GM18511 (cell line): Measurements from ENCODE around the gene RAB37.

Experiments
- ATAC-seq: cut with Tn5 transposase; IDR thresholded peaks from one replicate; pipeline ENCODE4 v1.9.1; 2021; ENCODE audit warnings: mild to moderate bottlenecking, moderate library complexity; ENCODE audit not compliant: unreplicated experiment

RAB37 gene, protein sequence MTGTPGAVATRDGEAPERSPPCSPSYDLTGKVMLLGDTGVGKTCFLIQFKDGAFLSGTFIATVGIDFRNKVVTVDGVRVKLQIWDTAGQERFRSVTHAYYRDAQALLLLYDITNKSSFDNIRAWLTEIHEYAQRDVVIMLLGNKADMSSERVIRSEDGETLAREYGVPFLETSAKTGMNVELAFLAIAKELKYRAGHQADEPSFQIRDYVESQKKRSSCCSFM

DNA sequence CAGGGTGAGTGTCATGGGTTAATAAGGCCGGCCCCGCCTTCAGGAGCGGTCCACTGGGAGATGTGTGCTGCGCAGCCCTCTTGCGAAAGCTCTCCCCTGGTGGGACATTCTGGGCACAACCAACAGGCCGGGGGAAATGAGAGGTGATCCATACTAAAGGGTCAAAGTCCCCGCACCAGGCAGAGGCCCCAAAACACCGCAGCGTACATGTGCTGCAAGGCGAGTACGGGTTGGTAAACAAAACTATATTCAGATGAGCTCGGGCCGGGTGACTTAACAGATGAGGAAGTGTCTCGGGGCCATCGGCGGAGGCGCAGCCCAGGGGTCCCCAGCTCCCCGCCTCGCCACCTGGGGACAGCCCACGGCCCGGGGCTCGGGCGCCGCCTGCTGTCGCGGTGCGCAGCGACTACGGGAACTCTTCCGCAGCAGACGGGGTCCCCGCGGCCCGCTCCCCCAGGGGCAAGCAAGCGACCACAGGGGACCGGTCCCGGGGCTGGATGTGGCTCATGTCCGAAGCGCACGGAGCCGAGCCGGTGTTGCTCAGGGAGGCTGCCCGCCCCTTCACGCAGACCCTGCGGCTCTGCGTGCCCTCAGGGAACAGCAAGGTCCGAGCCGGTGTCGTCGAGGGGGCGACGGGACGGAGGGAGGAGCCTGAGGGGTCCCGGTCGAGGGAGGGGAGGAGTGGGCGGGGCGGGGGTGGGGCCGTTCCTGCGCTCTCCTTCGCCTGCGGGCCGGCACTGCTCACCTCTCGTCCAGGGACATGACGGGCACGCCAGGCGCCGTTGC lies at the start of gene RAB37:
Gene RAB37 (plus strand): TSS at position 744 of the 786 bp plus-strand sequence. CDS start 17 bp downstream, at position 761.
- ATAC-seq, result no peak

DNA sequence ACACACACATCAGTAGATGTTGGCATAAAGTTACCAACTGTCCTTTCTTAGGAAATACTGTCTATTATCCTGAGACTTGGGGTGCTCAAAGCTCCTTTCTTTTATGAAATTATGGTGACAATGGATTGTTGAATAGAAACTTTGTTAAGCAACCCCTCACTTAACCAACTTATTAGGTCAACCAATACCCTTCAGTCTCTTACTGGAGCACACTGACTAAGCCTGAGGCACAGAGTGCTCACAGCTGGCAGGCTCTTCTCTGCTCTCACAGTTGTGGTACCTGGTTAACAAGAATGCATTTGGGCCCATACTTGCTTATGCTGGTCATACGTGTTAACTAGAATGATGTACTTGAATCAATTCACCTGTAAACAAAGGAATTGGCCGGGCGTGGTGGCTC lies 49.2 kb upstream of the RAB37 start:
- ATAC-seq, result no peak

DNA sequence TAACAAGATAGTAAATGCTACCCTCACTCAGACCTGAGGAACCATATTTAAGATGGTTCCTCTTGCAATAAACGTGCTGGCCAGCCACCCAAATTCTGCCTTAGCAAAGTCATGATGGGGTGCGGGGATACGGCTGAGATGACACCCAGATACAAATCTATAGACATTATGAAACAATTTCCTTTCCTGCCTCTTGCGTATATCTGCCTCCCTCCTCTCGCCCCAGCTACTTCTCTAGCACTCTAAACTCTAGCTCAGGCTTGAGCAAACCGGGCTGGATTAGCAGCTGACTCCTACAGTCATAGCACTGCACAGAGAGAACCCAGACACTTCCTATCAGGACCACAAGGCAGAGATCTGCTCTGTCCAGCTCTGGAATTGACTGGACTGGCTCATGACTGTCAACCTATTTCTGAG lies 46.6 kb upstream of the RAB37 start:
- ATAC-seq, result no peak

DNA sequence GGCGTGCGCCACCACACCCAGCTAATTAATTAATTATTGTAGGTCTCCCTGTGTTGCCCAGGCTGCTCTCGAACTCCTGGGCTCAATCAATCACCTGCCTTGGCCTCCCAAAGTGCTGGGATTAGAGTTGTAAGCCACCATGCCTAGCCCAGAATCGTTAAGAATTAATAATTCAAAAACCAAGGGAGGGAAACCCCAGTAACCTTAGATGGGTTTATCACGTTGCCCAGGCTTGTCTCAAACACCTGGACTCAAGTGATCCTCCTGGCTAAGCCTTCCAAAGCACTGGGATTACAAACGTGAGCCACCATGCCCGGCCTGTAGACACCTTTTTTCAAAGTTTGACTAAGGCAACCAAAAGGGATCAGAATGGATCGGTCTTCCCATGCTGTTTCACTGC lies 45.9 kb upstream of the RAB37 start:
- ATAC-seq, result no peak

DNA sequence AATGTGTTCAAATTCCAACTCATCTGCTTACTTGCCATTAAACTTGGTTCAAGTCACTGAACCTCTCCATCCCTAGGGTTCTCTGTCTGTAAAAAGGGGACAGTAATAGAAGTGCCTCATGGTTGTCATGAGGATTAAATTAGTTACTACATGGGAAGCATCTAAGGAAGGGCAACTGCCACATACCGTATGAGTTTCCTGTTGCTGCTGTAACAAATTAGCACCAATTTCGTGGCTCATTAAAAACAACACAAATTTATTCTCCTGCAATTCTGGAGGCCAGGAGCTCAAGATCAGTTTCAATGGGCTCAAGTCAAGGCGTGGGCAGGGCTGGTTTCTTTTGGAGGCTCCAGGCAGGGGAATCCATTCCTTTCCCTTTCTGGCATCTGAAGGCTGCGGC lies 43.0 kb upstream of the RAB37 start:
- no peak for ATAC-seq

DNA sequence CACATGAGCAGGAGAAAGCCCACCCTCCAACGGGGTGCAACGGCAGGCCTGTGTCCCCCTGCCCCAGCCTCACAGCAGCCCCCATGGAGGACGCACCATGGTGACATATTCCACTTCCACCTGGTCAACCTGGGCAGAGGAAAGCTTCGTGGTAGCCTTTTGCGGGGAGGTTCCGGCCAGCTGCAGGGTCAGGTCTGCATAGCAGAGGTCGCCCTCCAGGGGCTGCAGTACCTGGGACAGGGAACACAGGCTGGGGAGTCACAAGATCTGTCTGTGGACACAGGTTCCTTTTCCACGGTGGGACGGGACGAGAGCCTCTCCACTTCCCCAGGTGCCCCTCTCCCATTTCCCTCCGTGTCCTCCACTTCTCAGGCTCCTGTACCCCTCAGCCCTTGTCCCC lies 41.4 kb upstream of the RAB37 start:
- ATAC-seq, result no peak

DNA sequence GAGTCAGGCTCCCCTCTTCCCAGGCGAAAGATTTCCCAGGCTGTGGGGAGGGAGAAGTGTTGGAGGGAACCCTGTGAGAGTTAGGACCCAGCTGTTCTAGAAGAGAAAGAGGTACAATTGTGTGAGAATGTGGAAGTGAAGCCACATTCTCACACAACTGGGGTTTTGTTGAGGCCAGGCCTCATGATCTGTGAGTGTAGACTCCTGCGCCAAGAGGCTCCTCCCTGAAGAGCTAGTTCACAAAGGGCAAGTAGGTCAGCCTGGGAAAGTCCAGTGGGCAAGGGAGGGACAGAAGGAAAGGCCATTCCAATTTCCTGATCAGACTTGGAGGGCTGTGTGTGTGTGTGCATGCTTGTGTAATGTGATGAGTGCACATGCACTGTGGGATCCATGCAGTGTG lies 39.5 kb upstream of the RAB37 start:
- ATAC-seq, result no peak

DNA sequence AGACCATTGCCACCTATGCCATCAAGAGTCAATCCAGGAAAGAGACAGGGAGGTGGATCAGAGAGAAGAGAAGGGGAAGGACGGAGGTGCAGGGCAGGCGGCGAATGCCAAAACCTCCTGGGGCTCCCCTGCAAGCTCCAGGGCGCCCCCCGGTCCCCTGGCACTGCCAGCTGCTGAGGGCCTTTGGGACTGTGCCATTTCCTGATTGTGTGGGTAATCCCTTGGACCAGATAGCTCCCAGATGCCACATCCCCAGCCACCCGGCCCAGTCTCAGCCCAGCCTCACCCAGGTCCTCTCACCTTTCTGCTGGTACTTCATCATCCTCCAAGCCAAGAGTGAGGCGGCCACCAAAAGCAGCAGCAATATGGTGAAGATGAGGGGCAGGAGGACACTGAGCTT lies 39.0 kb upstream of the RAB37 start:
- ATAC-seq, result no peak

DNA sequence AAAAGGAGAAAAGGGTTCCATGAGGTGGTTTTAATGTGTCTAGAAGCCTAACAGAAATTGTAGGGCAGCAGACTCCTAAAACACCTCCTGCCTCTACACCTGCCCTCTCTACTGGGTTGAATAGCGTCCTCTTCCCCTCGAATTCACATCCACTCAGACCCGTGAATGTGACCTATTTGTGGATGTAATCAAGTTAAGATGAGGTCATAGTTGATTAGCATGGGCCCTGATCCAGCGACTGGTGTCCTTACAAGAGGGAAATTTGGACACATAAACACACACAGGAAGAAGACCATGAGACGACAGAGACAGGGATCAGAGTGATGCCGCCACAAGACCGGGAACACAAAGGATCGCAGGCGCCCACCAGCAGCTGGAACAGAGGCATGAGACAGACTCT lies 37.8 kb upstream of the RAB37 start:
- ATAC-seq, result no peak

DNA sequence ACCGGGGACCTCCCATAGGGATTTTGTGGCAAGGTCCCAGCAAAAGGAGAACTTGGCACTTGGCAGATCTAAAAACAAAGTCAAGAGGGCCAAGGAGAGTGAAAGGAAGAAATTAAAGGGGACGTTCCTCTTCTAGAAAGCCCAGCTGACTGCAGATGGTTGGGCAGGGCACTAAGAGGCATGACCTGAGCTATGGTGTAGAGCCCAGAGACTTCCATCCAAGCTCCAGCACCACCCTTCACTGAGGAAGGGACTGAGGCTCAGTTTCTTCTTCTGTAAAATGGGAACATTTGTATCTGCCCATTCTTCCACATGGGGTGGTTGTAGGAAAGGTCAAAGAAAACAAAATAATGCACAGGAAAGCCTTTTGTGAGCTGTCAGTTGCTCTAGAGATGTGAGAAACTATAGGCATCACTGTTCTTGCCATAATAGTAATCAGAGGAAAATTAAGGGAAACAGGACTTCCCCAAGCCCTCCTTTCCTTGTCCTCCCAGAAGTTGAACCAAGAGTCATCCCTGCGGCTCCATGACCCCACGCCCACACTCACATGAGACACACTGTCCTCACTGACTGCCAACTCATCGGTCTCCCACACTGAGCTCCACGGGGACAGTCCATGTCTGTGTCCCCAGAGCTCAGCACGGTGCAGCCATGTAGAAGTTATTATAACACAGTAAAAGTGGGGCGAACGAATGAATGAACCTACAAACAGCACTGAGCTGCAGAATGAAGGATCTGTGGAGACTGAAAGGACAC lies 34.8 kb upstream of the RAB37 start:
- no peak for ATAC-seq

DNA sequence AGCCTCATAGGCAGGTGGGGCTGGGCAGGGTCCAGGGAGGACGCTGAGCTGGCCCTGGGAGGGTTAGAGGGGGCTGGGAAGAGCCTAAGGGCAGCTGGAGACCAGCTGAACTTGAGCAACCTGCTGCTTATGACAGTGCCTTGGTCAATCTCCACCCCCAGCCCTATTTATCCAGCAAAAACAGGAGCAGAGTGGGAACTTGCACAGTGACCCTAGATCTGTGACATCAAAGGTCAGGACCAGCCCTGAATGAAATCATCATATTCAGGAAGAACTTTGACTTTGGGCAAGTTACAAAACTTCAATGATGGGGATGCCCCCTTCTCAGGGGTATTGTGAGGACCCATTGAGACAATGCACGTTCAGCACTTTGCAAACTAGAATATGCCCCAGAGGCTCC lies 33.7 kb upstream of the RAB37 start:
- ATAC-seq, result no peak

DNA sequence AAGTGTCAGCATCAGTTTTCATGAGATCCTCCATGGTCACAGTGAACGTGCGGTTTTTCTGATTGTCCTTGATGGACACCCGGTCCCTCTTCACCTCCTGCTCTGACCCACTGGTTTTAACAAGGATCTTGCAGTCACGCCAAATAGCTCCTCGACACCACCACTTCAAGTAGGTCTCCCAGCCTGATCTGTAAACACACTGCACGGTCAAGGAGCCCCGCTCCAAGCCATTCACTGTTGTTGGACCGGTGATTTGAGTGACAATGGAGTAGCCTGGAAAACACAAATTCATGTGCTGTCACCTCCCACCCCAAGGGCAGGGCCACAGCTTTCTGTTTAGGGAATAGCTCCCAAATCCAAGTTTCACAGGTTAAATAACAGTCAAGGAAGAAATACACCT lies 32.5 kb upstream of the RAB37 start:
- ATAC-seq, result no peak

DNA sequence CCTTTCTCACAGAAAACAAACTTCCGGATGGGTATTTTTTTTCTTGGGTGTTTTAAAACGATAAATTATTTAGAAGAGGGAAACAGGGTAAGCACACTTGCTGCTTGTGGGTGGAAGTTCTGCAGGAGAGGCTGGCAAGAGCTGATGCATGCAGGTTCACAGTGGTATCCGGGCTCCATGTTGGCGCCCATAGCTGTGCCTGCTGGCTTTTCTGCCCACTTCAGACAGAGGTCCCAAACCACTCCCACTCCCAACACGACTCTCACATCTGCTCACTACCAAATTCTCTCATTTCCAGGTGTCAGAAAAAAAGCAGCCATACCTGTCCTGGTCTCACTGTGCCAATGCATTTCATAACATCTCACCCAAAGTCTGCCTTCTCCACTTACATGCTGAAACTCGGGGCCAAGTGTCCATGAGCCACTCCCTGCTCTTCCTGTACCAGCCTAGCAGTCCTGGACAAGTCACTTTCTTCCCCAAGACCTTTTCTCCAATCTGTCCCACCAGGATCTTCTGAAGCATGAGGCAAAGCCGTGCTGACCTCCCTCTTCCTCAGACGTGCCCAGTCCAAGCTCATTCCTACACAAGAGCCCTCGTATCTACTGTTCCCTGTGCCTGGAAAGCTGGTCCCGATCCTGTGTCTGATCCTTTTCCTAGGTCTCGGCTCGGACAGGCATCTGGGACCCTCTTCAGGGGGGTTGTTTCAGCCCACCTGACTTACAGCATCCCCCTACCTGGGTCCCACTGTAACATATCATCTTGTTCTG lies 25.8 kb upstream of the RAB37 start:
- ATAC-seq, result no peak

DNA sequence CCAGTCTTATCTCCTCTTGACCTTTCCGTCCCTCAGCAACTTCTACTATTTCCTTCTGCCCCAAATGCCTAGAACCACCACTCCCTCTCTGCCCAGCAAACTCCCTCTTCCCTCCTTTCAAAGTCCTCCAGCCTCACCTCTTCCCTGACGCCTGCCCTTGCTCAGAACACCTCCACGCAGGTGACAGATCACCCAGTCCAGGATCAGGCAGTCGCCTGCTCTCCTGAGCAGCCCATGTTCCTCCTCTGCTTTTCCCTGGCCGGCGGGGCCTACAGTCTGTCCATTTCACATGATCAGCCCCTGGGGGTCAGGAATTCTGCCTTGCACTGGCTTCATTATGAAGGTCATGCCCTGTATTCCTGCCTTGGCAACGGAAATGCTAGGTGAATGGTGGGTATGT lies 24.8 kb upstream of the RAB37 start:
- no peak for ATAC-seq

DNA sequence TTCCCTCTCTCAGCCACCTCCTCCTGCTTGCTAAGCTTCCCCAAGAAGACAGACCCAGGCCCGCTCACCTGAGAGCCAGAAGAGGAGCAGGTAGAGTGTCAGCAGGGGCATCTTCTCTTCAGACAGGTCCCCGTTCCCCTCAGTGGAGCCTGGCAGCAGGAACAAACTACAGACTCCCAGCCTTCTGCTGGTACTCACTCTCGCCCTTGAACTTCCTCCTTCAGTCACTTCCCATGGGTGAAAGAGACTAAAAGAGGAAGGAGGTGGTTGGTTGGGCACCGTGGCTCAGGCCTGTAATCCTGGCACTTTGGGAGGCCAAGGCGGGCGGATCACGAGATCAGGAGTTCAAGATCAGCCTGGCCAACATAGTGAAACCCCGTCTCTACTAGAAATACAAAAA lies 24.3 kb upstream of the RAB37 start, which contains the start of gene CD300LF:
Gene CD300LF (minus strand): TSS at position 168 of the 400 bp plus-strand sequence. CDS start 57 bp downstream, at position 111.
- no peak for ATAC-seq

DNA sequence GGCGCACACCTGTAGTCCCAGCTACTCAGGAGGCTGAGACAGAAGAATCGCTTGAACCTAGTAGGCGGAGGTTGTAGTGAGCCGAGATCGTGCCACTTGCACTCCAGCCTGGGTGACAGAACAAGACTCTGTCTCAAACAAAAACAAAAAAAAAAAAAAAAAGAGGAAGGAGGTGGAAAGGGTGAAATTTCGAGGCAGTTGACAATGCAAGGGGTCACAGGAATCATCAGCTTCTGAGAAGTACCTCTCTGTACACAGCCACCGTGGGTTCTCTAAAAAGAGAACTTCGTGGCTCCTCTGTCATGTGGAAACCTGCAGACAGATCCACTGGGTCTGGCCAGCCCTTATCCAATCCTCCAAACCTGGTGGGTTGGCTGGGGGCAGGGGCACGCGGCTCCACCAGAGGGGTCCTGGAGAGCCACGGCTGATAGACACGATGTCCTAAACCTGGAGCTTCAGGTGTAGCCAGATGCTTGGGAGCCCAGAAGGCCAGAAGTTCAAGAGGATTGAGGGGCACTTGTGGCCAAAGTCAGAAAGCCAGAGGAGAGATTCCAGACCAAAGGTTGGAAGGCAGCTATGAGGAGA lies 23.8 kb upstream of the RAB37 start:
- no peak for ATAC-seq

DNA sequence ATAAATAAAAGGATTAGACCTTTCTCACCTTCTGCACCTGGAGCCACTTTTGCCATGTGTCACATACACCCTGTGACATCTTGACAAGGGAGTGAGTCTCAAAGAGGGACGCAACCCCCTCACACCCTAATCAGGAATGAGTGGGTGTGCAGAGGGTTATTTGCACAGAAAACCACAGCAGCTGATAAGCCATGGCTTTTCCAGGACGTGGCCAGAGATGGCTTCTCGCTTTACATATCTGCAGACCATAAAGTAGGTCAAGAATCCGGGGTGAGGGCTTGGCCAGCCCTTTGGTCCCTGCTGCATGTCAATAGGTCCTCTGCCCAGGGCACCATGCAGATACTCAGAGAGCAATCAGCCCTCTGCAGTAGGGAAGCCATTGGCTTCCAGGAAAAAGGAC lies 21.9 kb upstream of the RAB37 start:
- ATAC-seq, result no peak

DNA sequence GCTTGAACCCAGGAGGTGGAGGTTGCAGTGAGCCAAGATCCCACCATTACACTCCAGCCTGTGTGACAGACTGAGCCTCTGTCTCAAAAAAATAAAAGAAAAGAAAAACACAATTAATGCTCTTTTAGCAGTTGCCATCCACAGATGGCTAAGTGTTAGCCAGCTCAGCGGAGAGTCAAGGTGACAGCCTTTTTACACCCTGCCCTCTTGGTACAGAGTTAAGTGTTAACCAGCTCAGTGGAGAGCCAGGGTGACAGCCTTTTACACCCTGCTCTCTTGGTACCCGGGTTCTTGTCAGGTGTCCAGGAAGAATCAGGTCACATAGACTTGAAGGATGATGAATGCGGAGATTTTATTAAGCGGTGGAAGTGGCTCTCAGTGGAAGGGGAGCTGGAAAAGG lies 16.6 kb upstream of the RAB37 start:
- no peak for ATAC-seq

DNA sequence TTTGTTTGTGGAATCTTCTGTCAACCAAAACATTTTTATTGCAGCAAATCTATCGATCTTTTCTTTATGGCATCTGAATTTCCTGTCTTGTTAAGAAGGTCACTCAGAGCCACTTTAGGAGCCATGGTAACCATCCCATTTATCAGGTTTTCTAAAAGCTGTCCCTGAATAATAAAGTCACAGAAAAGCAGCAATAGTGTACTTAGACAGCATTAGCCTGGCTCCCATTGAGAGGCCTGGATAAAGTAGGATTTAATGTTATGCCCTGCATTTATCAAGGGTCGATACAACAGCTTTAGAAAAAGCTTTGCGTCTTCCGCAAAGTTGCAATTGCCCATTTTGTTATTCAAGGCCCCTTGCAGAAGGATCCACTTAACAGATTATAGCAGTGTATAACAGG lies 14.3 kb upstream of the RAB37 start:
- ATAC-seq, result no peak

DNA sequence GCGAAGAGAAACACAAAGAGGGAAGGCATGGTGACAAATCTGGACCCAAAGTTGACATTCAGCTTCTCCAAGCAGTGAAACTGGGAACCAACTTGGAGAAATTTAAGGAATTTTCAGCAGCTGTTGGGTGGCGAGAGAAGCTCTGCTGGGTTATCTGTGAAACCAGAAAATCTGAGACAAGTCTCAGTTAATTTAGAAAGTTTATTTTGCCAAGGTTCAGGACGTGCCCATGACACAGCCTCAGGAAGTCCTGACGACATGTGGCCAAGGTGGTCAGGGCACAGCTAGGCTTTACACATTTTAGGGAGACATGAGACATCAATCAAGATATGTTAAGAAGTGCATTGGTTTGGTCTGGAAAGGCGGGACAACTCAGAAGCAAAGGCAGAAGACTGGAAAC lies 13.2 kb upstream of the RAB37 start:
- no peak for ATAC-seq

DNA sequence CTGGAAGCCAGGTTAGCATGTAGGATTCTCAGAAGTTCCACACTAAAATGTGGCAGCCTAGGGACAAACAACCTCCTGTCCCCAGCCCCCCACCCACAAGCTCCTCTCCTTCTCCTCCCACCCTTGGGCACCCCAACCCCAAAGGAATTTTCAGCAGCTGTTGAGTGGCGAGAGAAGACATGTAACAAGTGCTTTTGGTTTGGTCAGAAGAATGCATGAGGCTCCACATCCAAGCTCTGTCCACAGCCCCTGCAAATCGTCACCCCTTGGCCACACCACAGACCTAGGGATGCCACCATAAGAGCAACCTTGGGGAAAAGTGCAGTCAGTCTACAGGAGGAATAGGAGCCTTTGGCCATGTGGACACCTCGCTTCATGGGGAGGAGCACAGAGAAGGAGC lies 11.9 kb upstream of the RAB37 start:
- ATAC-seq, result no peak
